Osteoblast (primary cell): ENCODE data around the gene DNAJC6. TPM values are rescaled to one million over a fixed set of nuclear protein-coding genes. Genes with fewer than 3 reads are reported as not detected.

ENCODE experiments used
- DNase-seq: peaks from one replicate; pipeline ENCODE4 v3.0.0; 2011; ENCODE audit warnings: low spot score, mixed read lengths; ENCODE audit not compliant: insufficient read length; ENCODE audit errors: missing footprints
- H2AFZ ChIP-seq: 2 replicates; pipeline ENCODE4 v1.6.0; 2011; ENCODE audit warnings: mild to moderate bottlenecking, low read length
- H3K27ac ChIP-seq: 2 replicates; pipeline ENCODE4 v1.5.1; 2011; ENCODE audit warnings: mild to moderate bottlenecking, low read depth, low read length, moderate library complexity
- H3K27me3 ChIP-seq: 2 replicates; pipeline ENCODE4 v1.6.0; 2012; ENCODE audit warnings: mild to moderate bottlenecking, control low read depth, inconsistent platforms, low read length, moderate library complexity; ENCODE audit not compliant: insufficient read depth
- H3K36me3 ChIP-seq: 2 replicates; pipeline ENCODE4 v1.5.1; 2011; ENCODE audit warnings: mild to moderate bottlenecking, low read length, control low read depth, moderate library complexity; ENCODE audit not compliant: insufficient read depth
- H3K4me1 ChIP-seq: 2 replicates; pipeline ENCODE4 v1.5.1; 2011; ENCODE audit warnings: mild to moderate bottlenecking, low read length, control low read depth, moderate library complexity; ENCODE audit not compliant: insufficient read depth
- H3K4me2 ChIP-seq: 2 replicates; pipeline ENCODE4 v1.6.0; 2011; ENCODE audit warnings: mild to moderate bottlenecking, low read length; ENCODE audit not compliant: insufficient read depth
- H3K4me3 ChIP-seq: fragments of 200-600 bp; sonication (generic); 3 replicates; pipeline ENCODE4 v1.5.1; 2012; ENCODE audit warnings: mild to moderate bottlenecking, low read length, inconsistent platforms; ENCODE audit not compliant: insufficient read depth
- H3K79me2 ChIP-seq: 2 replicates; pipeline ENCODE4 v1.6.0; 2012; ENCODE audit warnings: mild to moderate bottlenecking, low read length, control low read depth, inconsistent platforms; ENCODE audit not compliant: insufficient read depth
- H3K9me3 ChIP-seq: 2 replicates; pipeline ENCODE4 v1.5.1; 2011; ENCODE audit warnings: low read depth, low read length, control low read depth
- H4K20me1 ChIP-seq: 2 replicates; pipeline ENCODE4 v1.6.0; 2012; ENCODE audit warnings: mild to moderate bottlenecking, low read length, control low read depth; ENCODE audit not compliant: insufficient read depth
- CTCF ChIP-seq: IDR thresholded peaks from 2 replicates; pipeline ENCODE4 v1.5.1; 2011; ENCODE audit warnings: mild to moderate bottlenecking, low read depth, low read length, moderate library complexity; ENCODE audit errors: extremely low read depth
- total RNA-seq: library from RNA; depleted of rRNA; stranded (reverse); fragments of >200 nt; gene quantifications from 2 replicates; pipeline ENCODE4 v1.2.3, GENCODE V29; 2012

Gene DNAJC6
- total RNA-seq, 1 donor, result 10.5 TPM

DNA sequence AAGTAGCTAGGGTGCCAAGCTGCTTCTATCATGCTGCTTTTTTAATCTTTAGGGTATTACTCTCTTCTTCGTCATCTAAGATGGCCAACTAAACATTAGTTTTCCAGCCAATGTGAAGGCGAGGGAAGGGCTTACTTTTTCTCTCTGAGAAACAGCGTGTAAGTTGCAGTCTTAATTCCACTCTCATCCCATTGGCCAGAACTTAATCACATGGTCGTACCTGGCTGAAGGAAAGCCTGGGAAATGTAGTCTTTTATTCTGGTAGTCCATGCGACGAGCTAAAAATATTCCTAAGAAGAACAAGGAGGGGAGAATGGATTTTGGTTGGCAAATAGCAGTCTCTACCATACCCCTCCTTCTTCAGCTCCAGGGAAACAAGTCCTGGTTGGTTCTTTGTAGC is 21.5 kb downstream of the DNAJC6 start:
- no peaks in the 10 kb centered on the region for H3K9me3 ChIP-seq
- H3K4me2 ChIP-seq, result no peak overlapping the region
- H4K20me1 ChIP-seq, result peaks cover 2% of the 10 kb centered on the region
- H3K27me3 ChIP-seq, result no peaks in the 10 kb centered on the region
- H3K4me3 ChIP-seq, result no peak overlapping the region
- H3K4me1 ChIP-seq, result no peaks in the 10 kb centered on the region
- H3K36me3 ChIP-seq, result no peaks in the 10 kb centered on the region
- H3K79me2 ChIP-seq, result no peaks in the 10 kb centered on the region
- no peak for DNase-seq
- H2AFZ ChIP-seq, result no peak overlapping the region
- no peak for TF ChIP-seq CTCF
- H3K27ac ChIP-seq, result no peak overlapping the region

- H3K27me3 ChIP-seq, result no peaks in the 10 kb centered on the region
- DNase-seq, result no peak
- H3K4me1 ChIP-seq, result no peaks in the 10 kb centered on the region
- no peak overlapping the region for H3K4me2 ChIP-seq
- H3K9me3 ChIP-seq, result no peaks in the 10 kb centered on the region
- no peak overlapping the region for H3K4me3 ChIP-seq
- no peaks in the 10 kb centered on the region for H3K79me2 ChIP-seq
- no peak overlapping the region for H3K27ac ChIP-seq
- TF ChIP-seq CTCF, result no peak
- no peaks in the 10 kb centered on the region for H3K36me3 ChIP-seq
- peaks cover 2% of the 10 kb centered on the region for H4K20me1 ChIP-seq
- no peak overlapping the region for H2AFZ ChIP-seq
These were observed 23.5 kb downstream of the DNAJC6 start for GRCh38 chr1:65332821-65333220.

DNA sequence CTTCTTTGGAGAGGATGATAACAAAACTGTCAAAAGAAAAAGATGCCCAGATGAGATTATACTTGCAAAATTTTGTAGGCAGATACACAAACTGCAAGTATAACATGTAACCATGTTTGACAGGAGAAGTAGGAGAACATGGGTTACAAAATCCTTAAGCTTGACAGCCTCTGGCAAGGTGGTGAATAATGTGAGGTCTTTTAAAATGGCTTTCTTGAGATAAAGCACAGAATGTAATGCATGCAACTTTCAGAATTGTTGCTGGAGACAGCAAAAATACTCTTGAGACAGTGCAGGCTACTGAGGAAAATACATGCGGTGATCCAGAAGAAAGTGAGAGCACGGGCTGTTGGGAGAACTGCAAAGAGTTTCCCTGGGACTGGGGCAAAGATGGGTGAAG is 24.7 kb downstream of the DNAJC6 start:
- Histone ChIP-seq H3K27ac (no peak overlapping the region), H3K79me2 (no peaks in the 10 kb centered on the region), H4K20me1 (peaks cover 2% of the 10 kb centered on the region), H3K36me3 (no peaks in the 10 kb centered on the region), H3K27me3 (no peaks in the 10 kb centered on the region), H3K4me3 (no peak overlapping the region), H3K4me1 (no peaks in the 10 kb centered on the region), H2AFZ (no peak overlapping the region), H3K9me3 (no peaks in the 10 kb centered on the region), H3K4me2 (no peak overlapping the region)
- no peak for DNase-seq
- TF ChIP-seq CTCF, result no peak

- H3K27me3 ChIP-seq, result no peaks in the 10 kb centered on the region
- H4K20me1 ChIP-seq, result peaks cover 3% of the 10 kb centered on the region
- H3K4me1 ChIP-seq, result peaks cover 5% of the 10 kb centered on the region
- H3K27ac ChIP-seq, result no peak overlapping the region
- peaks cover 2% of the 10 kb centered on the region for H3K79me2 ChIP-seq
- no peaks in the 10 kb centered on the region for H3K9me3 ChIP-seq
- H3K4me3 ChIP-seq, result no peak overlapping the region
- no peaks in the 10 kb centered on the region for H3K36me3 ChIP-seq
- no peak overlapping the region for H2AFZ ChIP-seq
- TF ChIP-seq CTCF, result no peak
- peak; percentile 47 for DNase-seq
- H3K4me2 ChIP-seq, result no peak overlapping the region
These were observed 30.6 kb downstream of the DNAJC6 start for GRCh38 chr1:65339866-65340468.
